Fibroblast of lung (primary cell): ENCODE results near the gene MYEOV.

ENCODE experiments used
- CTCF ChIP-seq, 2 donors: IDR thresholded peaks in 1 of 2; conservative IDR thresholded peaks in 1 of 2; 1 replicate in 1 of 2; 2 replicates in 1 of 2; pipeline ENCODE4 v1.5.1; 2011 to 2012; ENCODE audit warnings: low read length in 2 of 2, control low read depth in 1 of 2, inconsistent platforms in 1 of 2, low read depth in 1 of 2, mild to moderate bottlenecking in 1 of 2
- EZH2 ChIP-seq: IDR thresholded peaks from 2 replicates; pipeline ENCODE4 v1.5.1; 2012; ENCODE audit warnings: low read length, control low read depth, mild to moderate bottlenecking; ENCODE audit errors: missing control alignments

GRCh38 chr11:69295079-69295994, 1.4 kb downstream of the MYEOV start:
- no peak for TF ChIP-seq CTCF (conservative IDR thresholded peaks at IDR 0.05 in 1 of 2, IDR thresholded peaks at IDR 0.05 in 1 of 2; ENCODE audit: low read depth in 1 of 2, low read length in 2 of 2)
- TF ChIP-seq EZH2: no peak
